ENCODE data around the gene VASN.
"Not testable (repeated sequence)": the region's sequence is repeated elsewhere in the genome, so short reads cannot be mapped to it uniquely, and the experiment has no call there.

DNA sequence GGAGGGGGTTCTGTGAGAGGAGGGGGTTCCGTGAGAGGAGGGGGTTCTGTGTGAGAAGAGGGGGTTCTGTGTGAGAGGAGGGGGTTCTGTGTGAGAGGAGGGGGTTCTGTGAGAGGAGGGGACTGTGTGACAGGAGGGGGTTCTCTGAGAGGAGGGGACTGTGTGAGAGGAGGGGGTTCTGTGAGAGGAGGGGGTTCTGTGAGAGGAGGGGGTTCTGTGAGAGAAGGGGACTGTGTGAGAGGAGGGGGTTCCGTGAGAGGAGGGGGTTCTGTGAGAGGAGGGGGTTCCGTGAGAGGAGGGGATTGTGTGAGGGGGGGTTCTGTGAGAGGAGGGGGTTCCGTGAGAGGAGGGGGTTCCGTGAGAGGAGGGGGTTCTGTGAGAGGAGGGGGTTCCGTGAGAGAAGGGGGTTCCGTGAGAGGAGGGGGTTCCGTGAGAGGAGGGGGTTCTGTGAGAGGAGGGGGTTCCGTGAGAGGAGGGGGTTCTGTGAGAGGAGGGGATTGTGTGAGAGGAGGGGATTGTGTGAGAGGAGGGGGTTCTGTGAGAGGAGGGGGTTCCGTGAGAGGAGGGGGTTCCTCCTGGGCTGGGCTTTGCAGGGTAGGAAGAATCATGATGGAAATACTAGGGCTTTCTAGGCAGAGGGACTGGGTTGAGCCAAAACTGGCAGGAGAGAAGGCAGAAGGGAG is 27.2 kb upstream of the VASN start:
- not testable (repeated sequence) for TF ChIP-seq POLR2A (IDR thresholded peaks at IDR 0.05)
- TF ChIP-seq, protein P1, sequence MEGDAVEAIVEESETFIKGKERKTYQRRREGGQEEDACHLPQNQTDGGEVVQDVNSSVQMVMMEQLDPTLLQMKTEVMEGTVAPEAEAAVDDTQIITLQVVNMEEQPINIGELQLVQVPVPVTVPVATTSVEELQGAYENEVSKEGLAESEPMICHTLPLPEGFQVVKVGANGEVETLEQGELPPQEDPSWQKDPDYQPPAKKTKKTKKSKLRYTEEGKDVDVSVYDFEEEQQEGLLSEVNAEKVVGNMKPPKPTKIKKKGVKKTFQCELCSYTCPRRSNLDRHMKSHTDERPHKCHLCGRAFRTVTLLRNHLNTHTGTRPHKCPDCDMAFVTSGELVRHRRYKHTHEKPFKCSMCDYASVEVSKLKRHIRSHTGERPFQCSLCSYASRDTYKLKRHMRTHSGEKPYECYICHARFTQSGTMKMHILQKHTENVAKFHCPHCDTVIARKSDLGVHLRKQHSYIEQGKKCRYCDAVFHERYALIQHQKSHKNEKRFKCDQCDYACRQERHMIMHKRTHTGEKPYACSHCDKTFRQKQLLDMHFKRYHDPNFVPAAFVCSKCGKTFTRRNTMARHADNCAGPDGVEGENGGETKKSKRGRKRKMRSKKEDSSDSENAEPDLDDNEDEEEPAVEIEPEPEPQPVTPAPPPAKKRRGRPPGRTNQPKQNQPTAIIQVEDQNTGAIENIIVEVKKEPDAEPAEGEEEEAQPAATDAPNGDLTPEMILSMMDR (IDR thresholded peaks at IDR 0.05): not testable (repeated sequence)
